Uterus (tissue), 2 donors: ENCODE data around the gene KCNH2.

Source experiments
- POLR2A ChIP-seq, 2 donors: fragments of 450-650 bp; IDR thresholded peaks; one replicate each; pipeline ENCODE4 v1.6.1; 2016; ENCODE audit warnings: antibody characterized with exemption in 2 of 2, mild to moderate bottlenecking in 1 of 2, moderate library complexity in 1 of 2
- TF ChIP-seq, protein P1 (sequence below), 4 experiments: fragments of 200-600 bp in 2 of 4; fragments of 450-650 bp in 2 of 4; sonication (generic) in 2 of 4; IDR thresholded peaks; one replicate each; pipeline ENCODE4 v1.5.1; 2016 to 2019; ENCODE audit warnings: antibody characterized with exemption in 4 of 4, mild to moderate bottlenecking in 2 of 4, moderate library complexity in 1 of 4

DNA sequence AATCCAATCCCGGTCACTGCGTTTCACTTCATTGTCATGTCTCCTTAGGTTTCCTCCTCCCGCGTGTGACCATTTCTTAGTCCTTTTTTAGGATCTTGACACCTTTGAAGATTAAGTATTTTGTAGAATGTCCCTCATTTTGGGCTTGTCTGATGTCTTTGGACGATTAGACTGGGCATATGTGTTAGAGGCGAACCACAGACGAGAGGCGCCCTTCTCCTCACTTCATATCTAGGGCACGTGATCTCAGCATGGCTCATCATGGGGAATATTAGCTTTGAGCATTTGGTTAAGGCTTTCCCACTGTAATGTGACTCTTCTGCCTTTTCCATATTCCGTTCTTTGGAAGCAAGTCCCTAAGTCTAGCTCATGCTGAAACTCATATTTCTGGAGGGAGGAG, 59.0 kb downstream of the KCNH2 start:
- no peak for TF ChIP-seq POLR2A (IDR thresholded peaks at IDR 0.05)
- TF ChIP-seq, protein P1, sequence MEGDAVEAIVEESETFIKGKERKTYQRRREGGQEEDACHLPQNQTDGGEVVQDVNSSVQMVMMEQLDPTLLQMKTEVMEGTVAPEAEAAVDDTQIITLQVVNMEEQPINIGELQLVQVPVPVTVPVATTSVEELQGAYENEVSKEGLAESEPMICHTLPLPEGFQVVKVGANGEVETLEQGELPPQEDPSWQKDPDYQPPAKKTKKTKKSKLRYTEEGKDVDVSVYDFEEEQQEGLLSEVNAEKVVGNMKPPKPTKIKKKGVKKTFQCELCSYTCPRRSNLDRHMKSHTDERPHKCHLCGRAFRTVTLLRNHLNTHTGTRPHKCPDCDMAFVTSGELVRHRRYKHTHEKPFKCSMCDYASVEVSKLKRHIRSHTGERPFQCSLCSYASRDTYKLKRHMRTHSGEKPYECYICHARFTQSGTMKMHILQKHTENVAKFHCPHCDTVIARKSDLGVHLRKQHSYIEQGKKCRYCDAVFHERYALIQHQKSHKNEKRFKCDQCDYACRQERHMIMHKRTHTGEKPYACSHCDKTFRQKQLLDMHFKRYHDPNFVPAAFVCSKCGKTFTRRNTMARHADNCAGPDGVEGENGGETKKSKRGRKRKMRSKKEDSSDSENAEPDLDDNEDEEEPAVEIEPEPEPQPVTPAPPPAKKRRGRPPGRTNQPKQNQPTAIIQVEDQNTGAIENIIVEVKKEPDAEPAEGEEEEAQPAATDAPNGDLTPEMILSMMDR (IDR thresholded peaks at IDR 0.05) = no peak
